WTC11 (cell line): ENCODE measurements around the gene TMEM117. TPM values are rescaled to one million over a fixed set of nuclear protein-coding genes. Genes with fewer than 3 reads are reported as not detected.
A peak's percentile ranks its signal among the peaks of the same experiment; 100 is the strongest.

ENCODE experiments used
- ATAC-seq: fragments of 200-7000 bp; cut with Tn5 transposase; 2 replicates; pipeline ENCODE4 v1.10.0; 2021; ENCODE audit warnings: mild to moderate bottlenecking, moderate library complexity
- CTCF ChIA-PET: fragments of 300-600 bp; sonication (Branson Sonifier 250); formaldehyde crosslinking; loops from one replicate; lab custom pipeline; 2021; ENCODE audit warnings: antibody characterized with exemption; lab: Charles Lee
- POLR2A ChIA-PET: fragments of 350-600 bp; sonication (Branson Sonifier 250); formaldehyde crosslinking; loops from one replicate; lab custom pipeline; 2021; ENCODE audit warnings: antibody characterized with exemption; lab: Charles Lee
- DNase-seq: peaks from one replicate; pipeline ENCODE4 v3.0.0; 2021; ENCODE audit warnings: low spot score
- H3K27ac Mint-ChIP-seq: 2 replicates; pipeline ENCODE4 v1.8.0; 2021; ENCODE audit warnings: mixed read lengths
- H3K27me3 Mint-ChIP-seq: 2 replicates; pipeline ENCODE4 v1.8.0; 2021; ENCODE audit warnings: low read depth, mild to moderate bottlenecking, moderate library complexity, mixed read lengths
- H3K36me3 Mint-ChIP-seq: 2 replicates; pipeline ENCODE4 v1.8.0; 2021; ENCODE audit warnings: mixed read lengths
- H3K4me1 Mint-ChIP-seq: 2 replicates; pipeline ENCODE4 v1.8.0; 2022; ENCODE audit warnings: mixed read lengths
- H3K4me3 Mint-ChIP-seq: 2 replicates; pipeline ENCODE4 v1.8.0; 2021; ENCODE audit warnings: mild to moderate bottlenecking, moderate library complexity, mixed read lengths
- H3K9me3 Mint-ChIP-seq: 2 replicates; pipeline ENCODE4 v1.8.0; 2021; ENCODE audit warnings: mixed read lengths
- CREM ChIP-seq: sonication (generic); formaldehyde crosslinking; IDR thresholded peaks from 2 replicates; pipeline ENCODE4 v1.8.1; 2022; ENCODE audit warnings: mild to moderate bottlenecking, missing genetic modification reagents, moderate library complexity
- GABPB1 ChIP-seq: sonication (generic); formaldehyde crosslinking; IDR thresholded peaks from 2 replicates; pipeline ENCODE4 v1.8.1; 2023; ENCODE audit warnings: mild to moderate bottlenecking, missing genetic modification reagents
- NR1H2 ChIP-seq: sonication (generic); formaldehyde crosslinking; IDR thresholded peaks from 2 replicates; pipeline ENCODE4 v1.9.0; 2021; ENCODE audit warnings: mild to moderate bottlenecking, moderate library complexity, missing genetic modification reagents
- ZNF121 ChIP-seq: sonication (generic); formaldehyde crosslinking; IDR thresholded peaks from 2 replicates; pipeline ENCODE4 v1.8.0; 2023; ENCODE audit warnings: missing genetic modification reagents
- ZNF532 ChIP-seq: fragments of 250-450 bp; sonication (Bioruptor Pico); IDR thresholded peaks from 2 replicates; pipeline ENCODE4 v1.9.0; 2021; ENCODE audit warnings: mild to moderate bottlenecking, borderline replicate concordance
- total RNA-seq: library from RNA; stranded (reverse); gene quantifications from 3 replicates; pipeline ENCODE4 v1.2.3, GENCODE V29; 2021
- TF ChIP-seq, protein P1 (sequence below): sonication (generic); formaldehyde crosslinking; IDR thresholded peaks from 2 replicates; pipeline ENCODE4 v1.8.0; 2023; ENCODE audit warnings: mild to moderate bottlenecking, missing genetic modification reagents
- TF ChIP-seq, protein P2 (sequence below): sonication (generic); formaldehyde crosslinking; IDR thresholded peaks from 2 replicates; pipeline ENCODE4 v1.8.1; 2022; ENCODE audit warnings: mild to moderate bottlenecking, missing genetic modification reagents, moderate library complexity, borderline replicate concordance
- TF ChIP-seq, protein P3 (sequence below): sonication (generic); formaldehyde crosslinking; IDR thresholded peaks from 2 replicates; pipeline ENCODE4 v1.8.0; 2022; ENCODE audit warnings: mild to moderate bottlenecking, missing genetic modification reagents

The TMEM117 gene
- total RNA-seq, 1 experiment from 2014 or later = 1.5 TPM

GRCh38 chr12:44433659-44434058 is 597.8 kb downstream of the TMEM117 start:
- ChIA-PET CTCF (no interaction called here), POLR2A (no interaction called here)
- Mint-ChIP-seq H3K4me1 (no peaks in the 10 kb centered on the region), H3K9me3 (peaks cover 14% of the 10 kb centered on the region), H3K36me3 (no peaks in the 10 kb centered on the region; the same call in 1 of the 2 replicates), H3K27me3 (no peaks in the 10 kb centered on the region), H3K27ac (no peak overlapping the region), H3K4me3 (no peak overlapping the region)
- ATAC-seq (no peak), DNase-seq (no peak)
- TF ChIP-seq NR1H2 (CRISPR knock-in tag) (no peak), ZNF121 (CRISPR knock-in tag) (no peak), CREM (no peak)
- TF ChIP-seq, protein P1, sequence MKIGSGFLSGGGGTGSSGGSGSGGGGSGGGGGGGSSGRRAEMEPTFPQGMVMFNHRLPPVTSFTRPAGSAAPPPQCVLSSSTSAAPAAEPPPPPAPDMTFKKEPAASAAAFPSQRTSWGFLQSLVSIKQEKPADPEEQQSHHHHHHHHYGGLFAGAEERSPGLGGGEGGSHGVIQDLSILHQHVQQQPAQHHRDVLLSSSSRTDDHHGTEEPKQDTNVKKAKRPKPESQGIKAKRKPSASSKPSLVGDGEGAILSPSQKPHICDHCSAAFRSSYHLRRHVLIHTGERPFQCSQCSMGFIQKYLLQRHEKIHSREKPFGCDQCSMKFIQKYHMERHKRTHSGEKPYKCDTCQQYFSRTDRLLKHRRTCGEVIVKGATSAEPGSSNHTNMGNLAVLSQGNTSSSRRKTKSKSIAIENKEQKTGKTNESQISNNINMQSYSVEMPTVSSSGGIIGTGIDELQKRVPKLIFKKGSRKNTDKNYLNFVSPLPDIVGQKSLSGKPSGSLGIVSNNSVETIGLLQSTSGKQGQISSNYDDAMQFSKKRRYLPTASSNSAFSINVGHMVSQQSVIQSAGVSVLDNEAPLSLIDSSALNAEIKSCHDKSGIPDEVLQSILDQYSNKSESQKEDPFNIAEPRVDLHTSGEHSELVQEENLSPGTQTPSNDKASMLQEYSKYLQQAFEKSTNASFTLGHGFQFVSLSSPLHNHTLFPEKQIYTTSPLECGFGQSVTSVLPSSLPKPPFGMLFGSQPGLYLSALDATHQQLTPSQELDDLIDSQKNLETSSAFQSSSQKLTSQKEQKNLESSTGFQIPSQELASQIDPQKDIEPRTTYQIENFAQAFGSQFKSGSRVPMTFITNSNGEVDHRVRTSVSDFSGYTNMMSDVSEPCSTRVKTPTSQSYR (CRISPR knock-in tag) = no peak
- TF ChIP-seq, protein P2, sequence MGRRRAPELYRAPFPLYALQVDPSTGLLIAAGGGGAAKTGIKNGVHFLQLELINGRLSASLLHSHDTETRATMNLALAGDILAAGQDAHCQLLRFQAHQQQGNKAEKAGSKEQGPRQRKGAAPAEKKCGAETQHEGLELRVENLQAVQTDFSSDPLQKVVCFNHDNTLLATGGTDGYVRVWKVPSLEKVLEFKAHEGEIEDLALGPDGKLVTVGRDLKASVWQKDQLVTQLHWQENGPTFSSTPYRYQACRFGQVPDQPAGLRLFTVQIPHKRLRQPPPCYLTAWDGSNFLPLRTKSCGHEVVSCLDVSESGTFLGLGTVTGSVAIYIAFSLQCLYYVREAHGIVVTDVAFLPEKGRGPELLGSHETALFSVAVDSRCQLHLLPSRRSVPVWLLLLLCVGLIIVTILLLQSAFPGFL = no peak
- TF ChIP-seq, protein P3, sequence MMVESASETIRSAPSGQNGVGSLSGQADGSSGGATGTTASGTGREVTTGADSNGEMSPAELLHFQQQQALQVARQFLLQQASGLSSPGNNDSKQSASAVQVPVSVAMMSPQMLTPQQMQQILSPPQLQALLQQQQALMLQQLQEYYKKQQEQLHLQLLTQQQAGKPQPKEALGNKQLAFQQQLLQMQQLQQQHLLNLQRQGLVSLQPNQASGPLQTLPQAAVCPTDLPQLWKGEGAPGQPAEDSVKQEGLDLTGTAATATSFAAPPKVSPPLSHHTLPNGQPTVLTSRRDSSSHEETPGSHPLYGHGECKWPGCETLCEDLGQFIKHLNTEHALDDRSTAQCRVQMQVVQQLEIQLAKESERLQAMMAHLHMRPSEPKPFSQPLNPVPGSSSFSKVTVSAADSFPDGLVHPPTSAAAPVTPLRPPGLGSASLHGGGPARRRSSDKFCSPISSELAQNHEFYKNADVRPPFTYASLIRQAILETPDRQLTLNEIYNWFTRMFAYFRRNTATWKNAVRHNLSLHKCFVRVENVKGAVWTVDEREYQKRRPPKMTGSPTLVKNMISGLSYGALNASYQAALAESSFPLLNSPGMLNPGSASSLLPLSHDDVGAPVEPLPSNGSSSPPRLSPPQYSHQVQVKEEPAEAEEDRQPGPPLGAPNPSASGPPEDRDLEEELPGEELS (CRISPR knock-in tag) = no peak
- TF ChIP-seq, all 79 proteins: peak for 0

GRCh38 chr12:44436756-44437155 is 600.9 kb downstream of the TMEM117 start:
- Mint-ChIP-seq H3K4me3 (no peak overlapping the region), H3K27me3 (no peaks in the 10 kb centered on the region), H3K4me1 (no peaks in the 10 kb centered on the region), H3K9me3 (peaks cover 14% of the 10 kb centered on the region), H3K27ac (no peak overlapping the region), H3K36me3 (no peaks in the 10 kb centered on the region; the same call in 1 of the 2 replicates)
- POLR2A ChIA-PET = no interaction called here
- DNase-seq = no peak
- CTCF ChIA-PET = no interaction called here
- TF ChIP-seq ZNF532 (no peak), GABPB1 (CRISPR knock-in tag) (0 out of 2 replicates have a peak, but pooled peaks have one; percentile 33)
- ATAC-seq = no peak

Other genes starting within 250 kb of the TMEM117 start
- 16.0 to 20.7 TPM (median 16.4 TPM) in 3 replicates for gene PUS7L, start 77.3 kb upstream of the TMEM117 start, total RNA-seq
- gene IRAK4, start 77.1 kb upstream of the TMEM117 start, total RNA-seq = 5.7 to 6.5 TPM (median 6.1 TPM) in 3 replicates
- gene TWF1, start 29.8 kb upstream of the TMEM117 start, total RNA-seq = 28.4 to 33.1 TPM (median 29.0 TPM) in 3 replicates